Skin epidermis (tissue), 12 donors: ENCODE data around the gene CTIF.

Experiments used
- H3K27ac ChIP-seq, 21 experiments: fragments of 200-600 bp; sonication (generic) in 11 of 21; one replicate each; pipeline ENCODE4 v1.5.0; 2020; ENCODE audit warnings: mild to moderate bottlenecking in 3 of 21, inconsistent platforms in 2 of 21, moderate library complexity in 2 of 21
- H3K4me3 ChIP-seq, 7 experiments: fragments of 200-600 bp; sonication (generic) in 2 of 7; one replicate each; pipeline ENCODE4 v1.5.0; 2020; ENCODE audit warnings: inconsistent platforms in 2 of 7, mild to moderate bottlenecking in 2 of 7, moderate library complexity in 1 of 7

The CTIF gene

GRCh38 chr18:48813833-48814489 lies 275.1 kb downstream of the CTIF start:
- peak overlapping the region in 9 of 21 experiments; percentile 20 to 76 (median 65) for H3K27ac ChIP-seq
- no peak overlapping the region for H3K4me3 ChIP-seq

DNA sequence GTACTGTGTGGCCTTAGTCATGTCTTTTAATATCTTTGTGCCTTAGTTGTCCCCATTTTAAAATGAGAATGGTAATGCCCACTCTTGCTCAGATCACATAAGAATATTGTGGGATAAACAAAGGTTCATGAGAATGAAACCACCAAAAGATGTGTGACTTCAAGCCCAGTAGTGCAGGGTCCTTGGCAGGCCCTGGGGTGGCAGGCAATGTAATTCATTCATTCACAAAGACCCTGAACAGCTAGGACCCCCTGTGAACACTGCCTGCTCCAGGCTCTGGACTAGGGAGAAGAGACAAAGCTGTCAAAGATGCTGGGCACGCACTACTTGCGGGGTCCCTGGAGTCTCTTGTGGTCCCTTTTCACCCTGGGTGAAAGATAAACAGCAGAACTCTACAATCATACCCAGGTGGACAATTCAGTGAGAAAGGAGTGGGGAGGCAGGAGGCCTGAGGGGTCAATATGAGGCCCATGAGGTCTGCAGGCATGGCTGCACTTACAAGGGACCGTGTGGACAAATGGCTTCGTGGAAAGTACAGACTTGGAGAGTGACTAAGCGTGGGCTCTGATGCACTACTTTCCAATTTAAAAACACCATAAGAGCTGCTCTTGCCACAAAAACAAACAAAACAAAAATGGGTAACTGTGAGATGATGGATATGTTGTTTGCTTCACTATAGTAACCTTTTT lies 275.8 kb downstream of the CTIF start:
- Histone ChIP-seq H3K27ac (peak overlapping the region in 9 of 21 experiments; percentile 20 to 76 (median 65)), H3K4me3 (no peak overlapping the region)

DNA sequence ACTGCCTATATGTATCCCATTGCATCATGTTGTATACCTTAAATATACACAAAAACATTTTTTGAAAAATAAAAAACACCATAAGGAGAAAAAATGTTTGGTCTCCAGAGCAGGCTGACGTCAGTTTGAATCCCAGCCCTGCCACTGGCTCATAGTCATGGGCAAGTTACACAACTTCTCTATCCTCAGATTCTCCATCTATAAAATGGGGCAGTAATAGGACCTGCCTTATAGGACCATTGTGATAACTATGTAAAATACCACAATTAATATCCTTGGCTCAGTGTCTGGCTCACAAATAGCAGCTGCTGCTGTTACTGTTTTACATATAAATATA lies 276.3 kb downstream of the CTIF start:
- H3K4me3 ChIP-seq: no peak overlapping the region
- H3K27ac ChIP-seq: peak overlapping the region in 3 of 21 experiments; percentile 70 to 76 (median 73)

DNA sequence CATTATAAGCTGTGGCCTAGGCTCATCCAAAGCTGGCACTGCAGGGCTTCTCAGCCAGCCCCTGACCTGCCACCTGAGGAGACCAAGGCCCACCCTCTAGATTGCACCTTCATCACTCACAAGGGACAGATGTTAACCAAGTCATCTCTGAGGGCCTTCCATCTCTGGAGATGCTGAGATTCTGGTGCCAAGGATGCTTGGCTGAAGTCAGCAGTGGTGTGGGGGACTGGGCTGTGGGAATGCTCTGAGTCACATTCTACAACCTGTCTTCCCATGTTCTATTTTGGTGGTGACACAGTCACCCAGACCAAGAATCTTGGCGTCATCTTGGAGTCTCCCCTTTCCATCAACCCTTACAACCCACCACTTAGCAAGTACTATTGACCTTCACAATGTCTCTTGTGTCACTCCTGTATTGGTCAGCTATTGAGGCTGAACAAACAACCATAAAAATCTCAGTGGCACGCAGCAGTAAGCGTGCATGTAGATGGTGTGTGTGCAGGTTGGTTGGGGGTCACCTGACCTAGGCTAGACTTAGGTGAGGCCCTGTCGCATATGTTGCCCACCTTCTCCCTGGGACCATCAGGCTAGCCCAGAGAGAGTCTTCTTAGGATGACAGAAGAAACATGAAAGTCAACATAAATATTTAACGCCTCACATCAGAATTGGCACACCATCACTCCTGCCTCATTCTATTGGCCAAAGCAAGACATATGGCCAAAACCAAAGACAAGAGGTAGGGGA lies 276.9 kb downstream of the CTIF start:
- no peak overlapping the region for H3K4me3 ChIP-seq
- no peak overlapping the region for H3K27ac ChIP-seq

DNA sequence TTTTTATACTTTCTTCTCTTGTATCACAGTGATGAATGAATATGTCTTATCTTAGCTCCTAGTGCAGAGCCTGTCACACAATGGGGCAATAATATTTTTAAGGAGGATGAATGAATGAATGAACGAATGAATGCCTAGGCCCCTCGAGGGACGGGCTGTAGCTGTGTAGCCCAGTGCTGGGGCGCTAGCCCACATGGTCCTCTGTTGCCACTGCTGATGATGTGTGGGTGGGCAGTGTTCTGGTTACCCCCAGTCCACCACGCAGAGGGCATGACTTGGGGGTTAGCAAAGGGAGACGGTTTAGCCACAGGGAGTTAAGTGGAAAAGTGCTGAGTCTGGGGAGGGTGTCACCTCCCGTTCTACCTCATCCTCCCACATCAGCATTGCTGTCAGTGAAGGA lies 277.7 kb downstream of the CTIF start:
- Histone ChIP-seq H3K27ac (no peak overlapping the region), H3K4me3 (no peak overlapping the region)

DNA sequence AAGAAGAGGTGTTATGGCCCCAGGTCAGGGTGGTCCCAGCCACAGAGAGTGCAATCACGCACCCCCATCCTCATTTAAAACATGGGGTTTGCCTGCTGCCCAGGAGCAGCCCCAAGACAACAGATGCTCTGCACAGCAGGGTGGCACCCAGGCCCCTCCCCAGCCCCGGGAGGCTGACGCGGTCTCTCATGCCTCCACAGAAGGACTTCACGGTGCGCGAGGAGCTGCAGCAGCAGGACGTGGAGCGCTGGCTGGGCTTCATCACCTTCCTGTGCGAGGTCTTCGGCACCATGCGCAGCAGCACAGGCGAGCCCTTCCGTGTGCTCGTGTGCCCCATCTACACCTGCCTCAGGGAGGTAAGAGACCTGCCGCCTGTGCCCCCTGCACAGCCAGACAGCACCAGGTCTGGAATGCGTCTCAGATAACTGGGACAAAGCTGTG lies 278.2 kb downstream of the CTIF start:
- H3K4me3 ChIP-seq: no peak overlapping the region

GRCh38 chr18:48818329-48819254 lies 279.8 kb downstream of the CTIF start:
- H3K4me3 ChIP-seq: no peak overlapping the region
- no peak overlapping the region for H3K27ac ChIP-seq

More for the DNA sequence above, 278.2 kb downstream of the CTIF start:
- H3K27ac ChIP-seq: no peak overlapping the region

GRCh38 chr18:48819276-48819675 lies 280.4 kb downstream of the CTIF start:
- no peak overlapping the region for H3K27ac ChIP-seq
- H3K4me3 ChIP-seq: no peak overlapping the region

DNA sequence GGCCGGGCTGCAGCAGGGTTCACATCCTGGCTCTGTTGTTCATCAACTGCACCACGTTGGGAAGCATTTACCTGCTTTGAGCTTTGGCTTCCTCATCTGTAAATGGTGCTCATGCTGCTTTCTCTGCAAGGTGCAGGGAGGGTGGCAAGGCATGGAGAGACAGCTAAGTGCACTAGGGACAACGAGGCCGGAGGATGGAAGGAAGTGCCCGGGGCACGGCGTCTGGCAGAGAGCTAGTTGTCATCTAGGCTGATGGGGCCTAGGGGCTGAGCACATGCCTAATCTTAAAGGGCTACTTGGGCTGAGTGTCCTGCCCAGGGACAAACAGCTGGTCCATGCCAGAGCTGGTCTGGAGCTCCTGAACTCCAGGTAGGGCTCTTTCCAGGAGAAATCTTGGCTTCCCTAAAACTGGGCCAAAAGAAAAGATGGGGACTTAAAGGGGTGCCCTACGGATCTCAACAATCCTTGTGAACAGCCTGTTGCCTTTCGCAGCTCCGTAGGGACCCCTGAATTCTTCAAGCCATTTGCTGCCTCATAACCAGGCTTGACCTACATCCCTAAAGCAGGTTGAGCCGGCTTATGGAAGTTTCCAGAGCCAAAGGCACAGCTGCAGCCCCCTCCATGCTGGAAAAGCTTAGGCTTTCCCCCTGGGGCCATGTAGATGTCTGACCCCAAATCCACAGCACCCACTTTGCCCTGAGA lies 281.1 kb downstream of the CTIF start:
- Histone ChIP-seq H3K4me3 (no peak overlapping the region), H3K27ac (no peak overlapping the region)

DNA sequence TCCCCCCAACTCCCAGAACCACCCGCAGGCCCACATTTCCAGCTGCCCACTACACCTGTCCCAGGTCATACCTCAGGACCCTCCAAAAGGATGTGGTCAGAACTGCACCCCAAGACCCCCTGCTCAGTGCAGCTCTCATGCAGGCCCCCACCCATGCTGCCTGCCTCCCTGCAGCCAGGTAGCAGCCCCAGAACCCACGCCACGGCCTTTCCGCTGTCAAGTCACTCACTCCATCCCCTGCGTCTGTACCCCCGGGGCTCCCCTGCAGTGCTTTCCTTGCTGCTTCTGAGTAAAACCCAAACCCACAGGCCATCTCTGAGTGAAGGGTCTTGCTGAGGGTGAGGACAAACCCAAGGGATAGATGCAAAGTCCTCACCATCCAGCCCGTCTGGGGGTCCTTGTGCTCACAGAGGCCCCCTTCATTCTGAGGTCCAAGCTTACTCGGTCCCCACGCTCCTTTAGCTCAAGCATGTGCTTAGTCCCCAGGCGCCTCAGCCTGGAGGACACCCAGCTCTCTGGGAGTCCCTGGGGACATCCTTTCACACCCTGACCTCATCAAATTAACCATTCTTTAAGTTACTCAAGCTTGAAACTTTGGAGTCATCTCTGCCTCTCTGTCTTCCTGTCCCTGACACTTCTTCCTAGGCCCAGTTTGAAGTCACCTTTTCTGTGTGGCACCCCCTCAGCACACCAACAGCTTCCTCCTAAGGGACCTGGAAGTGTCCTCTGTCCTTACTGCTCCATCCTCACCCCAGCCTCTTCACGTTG lies 281.8 kb downstream of the CTIF start:
- H3K4me3 ChIP-seq: no peak overlapping the region
- H3K27ac ChIP-seq: peak overlapping the region in 1 of 21 experiments; percentile 9

DNA sequence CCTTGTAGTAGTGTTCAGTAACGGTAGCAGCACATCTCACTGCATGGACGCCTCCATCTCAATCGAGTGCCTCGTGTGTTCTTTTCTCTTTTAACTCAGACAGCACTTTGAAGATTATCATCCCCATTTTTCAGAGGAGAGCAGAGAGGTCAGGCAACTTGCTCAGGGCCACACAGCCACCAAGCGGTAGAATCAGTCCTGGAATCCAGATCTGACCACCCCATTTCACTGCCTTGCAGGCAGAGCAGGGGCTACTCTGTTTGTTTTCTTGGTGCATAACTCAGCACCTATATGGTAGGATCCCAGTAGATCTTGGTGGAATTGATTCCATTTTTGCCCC lies 282.4 kb downstream of the CTIF start:
- Histone ChIP-seq H3K27ac (peak overlapping the region in 1 of 21 experiments; percentile 9), H3K4me3 (no peak overlapping the region)

DNA sequence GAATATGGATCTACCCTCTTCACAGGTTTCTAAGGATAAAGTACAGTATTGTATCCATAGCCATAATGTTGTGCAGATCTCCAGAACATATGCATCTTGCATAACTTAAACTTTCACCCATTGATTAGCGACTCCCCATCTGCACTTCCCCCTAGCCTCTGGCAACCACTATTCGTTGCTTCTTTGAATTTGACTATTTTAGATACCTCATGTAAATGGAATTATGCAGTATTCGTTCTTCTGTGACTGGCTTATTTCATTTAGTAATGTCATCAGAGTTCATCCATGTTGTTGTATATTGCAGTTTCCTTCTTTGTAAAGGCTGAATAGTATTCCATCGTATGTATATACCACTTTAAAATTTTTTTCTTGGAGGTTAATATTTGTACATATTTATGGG lies 283.0 kb downstream of the CTIF start:
- Histone ChIP-seq H3K27ac (no peak overlapping the region), H3K4me3 (no peak overlapping the region)

DNA sequence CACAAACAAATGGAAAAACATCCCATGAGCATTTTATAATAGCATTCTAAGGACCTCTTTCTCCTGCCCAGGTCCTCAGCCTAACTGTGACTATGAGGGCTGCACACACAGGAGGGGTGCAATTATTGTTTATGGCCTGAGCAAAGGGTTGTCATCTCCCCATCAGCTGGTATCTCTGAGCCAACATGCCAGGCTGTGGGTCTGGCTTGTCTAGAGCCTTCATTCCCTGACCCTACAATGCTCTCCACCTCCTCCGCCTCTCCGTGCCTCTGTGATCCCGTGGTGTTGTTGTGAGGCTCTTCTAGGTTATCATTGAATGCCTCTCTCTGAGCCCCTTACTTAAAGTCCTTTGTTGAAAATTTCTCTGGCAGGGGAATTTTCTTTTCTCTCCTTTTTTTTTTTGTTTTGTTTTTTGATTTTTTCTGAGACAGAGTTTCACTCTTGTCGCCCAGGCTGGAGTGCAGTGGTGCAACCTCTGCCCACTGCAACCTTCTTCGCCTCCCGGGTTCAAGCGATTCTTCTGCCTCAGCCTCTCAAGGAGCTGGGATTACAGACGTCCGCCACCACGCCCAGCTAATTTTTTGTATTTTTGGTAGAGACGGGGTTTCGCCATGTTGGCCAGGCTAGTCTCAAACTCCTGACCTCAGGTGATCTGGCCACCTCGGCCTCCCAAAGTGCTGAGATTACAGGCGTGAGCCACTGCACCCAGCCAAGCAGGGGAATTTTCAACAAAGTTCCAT lies 285.6 kb downstream of the CTIF start:
- Histone ChIP-seq H3K4me3 (no peak overlapping the region), H3K27ac (peak overlapping the region in 3 of 21 experiments; percentile 49 to 64 (median 54))

DNA sequence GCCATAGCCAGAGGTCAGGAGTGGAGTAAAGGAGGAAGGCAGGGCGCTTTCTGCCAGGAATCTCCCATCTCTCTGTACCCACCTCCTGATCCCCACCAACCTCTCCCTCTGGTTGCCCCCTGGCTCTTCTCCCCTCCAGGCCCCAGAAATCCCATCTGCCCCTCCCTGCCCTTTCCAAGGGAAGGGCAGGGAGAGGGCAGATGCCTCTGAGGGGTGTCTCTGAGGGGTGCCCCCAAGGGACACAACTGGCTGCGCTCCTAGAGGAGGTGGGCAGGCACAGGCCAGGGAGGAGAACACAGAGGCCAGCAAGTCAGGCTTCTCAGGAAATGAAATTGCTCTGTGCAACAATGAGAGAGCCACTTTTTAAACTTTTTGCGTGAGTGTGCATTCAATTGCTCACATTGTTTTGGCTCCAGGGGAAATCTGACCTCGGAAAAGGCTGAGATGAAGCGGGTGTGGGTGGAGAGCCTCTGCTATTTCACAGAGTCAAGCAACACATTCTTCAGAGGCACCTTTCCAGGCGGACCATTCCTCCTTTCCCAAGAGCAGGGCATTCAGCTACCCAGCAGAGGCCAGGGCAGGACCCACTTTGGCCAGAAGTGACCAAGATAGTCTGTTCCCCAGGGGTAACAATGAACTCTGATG lies 286.4 kb downstream of the CTIF start:
- H3K27ac ChIP-seq: peak overlapping the region in 3 of 21 experiments; percentile 49 to 64 (median 54)

GRCh38 chr18:48826271-48826670 lies 287.4 kb downstream of the CTIF start:
- no peak overlapping the region for H3K4me3 ChIP-seq
- H3K27ac ChIP-seq: peak overlapping the region in 1 of 21 experiments; percentile 47

More for the DNA sequence above, 286.4 kb downstream of the CTIF start:
- H3K4me3 ChIP-seq: no peak overlapping the region

DNA sequence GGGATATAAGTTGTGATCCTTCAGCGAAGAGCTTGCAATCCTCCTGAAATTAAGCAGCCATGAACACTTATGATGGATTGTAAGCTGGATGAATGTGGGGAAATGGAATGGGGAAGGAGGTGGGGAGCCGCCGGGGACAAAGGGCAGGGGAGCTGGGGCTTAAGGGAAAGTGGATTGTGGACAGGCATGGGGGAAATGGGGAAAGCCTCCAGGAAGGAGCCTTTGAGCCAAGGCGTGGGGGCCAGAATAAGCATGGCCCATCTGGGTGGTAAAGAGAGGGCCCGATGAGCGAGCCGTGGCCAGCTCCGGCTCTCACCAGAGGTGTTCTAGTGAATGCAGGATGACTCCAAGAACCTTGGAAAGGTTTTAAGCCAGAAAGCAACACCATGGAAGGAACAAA lies 288.0 kb downstream of the CTIF start:
- Histone ChIP-seq H3K27ac (peak overlapping the region in 2 of 21 experiments; percentile 14 to 22), H3K4me3 (no peak overlapping the region)
